K562 (cell line): ENCODE results near the gene MGAT1. TPM values are rescaled to one million over a fixed set of nuclear protein-coding genes. Genes with fewer than 3 reads are reported as not detected.
A peak's percentile ranks its signal among the peaks of the same experiment; 100 is the strongest.

Experiments
- CBFA2T2 ChIP-seq: fragments of 450-650 bp; conservative IDR thresholded peaks from 2 replicates; pipeline ENCODE4 v1.6.1; 2017; ENCODE audit warnings: mild to moderate bottlenecking
- EP300 ChIP-seq: IDR thresholded peaks from 2 replicates; pipeline ENCODE4 v1.6.1; 2012; ENCODE audit warnings: low read length, improper control_type of control experiment
- ETV1 ChIP-seq: fragments of 450-650 bp; conservative IDR thresholded peaks from 2 replicates; pipeline ENCODE4 v1.6.1; 2016; ENCODE audit warnings: missing genetic modification characterization, control low read depth, low read depth, missing compliant biosample characterization
- GATA2 ChIP-seq: sonication (generic); formaldehyde crosslinking; IDR thresholded peaks from 2 replicates; pipeline ENCODE4 v1.4.0; 2020; ENCODE audit warnings: mild to moderate bottlenecking, missing genetic modification reagents
- KLF10 ChIP-seq: fragments of 250-450 bp; sonication (Bioruptor Pico); IDR thresholded peaks from 2 replicates; pipeline ENCODE4 v1.6.1; 2021; ENCODE audit warnings: matching md5 sums
- MEF2A ChIP-seq: IDR thresholded peaks from 2 replicates; pipeline ENCODE4 v1.6.1; 2011; ENCODE audit warnings: low read depth, mild to moderate bottlenecking, low read length, moderate library complexity; ENCODE audit not compliant: control insufficient read depth
- OTX1 ChIP-seq: fragments of 450-650 bp; formaldehyde crosslinking; IDR thresholded peaks from 2 replicates; pipeline ENCODE4 v1.4.0; 2022; ENCODE audit warnings: mild to moderate bottlenecking
- POLR2AphosphoS5 ChIP-seq: IDR thresholded peaks from 2 replicates; pipeline ENCODE4 v1.6.1; 2011; ENCODE audit warnings: mild to moderate bottlenecking, low read depth, low read length, moderate library complexity; ENCODE audit not compliant: control insufficient read depth, insufficient read depth
- POLR3A ChIP-seq: IDR thresholded peaks from 2 replicates; pipeline ENCODE4 v1.6.1; 2011; ENCODE audit warnings: borderline replicate concordance, mild to moderate bottlenecking, moderate library complexity; ENCODE audit not compliant: insufficient read length, insufficient read depth; ENCODE audit errors: extremely low read depth
- RBM34 ChIP-seq: fragments of 200-400 bp; formaldehyde crosslinking; IDR thresholded peaks from 2 replicates; pipeline ENCODE4 v1.6.1; 2018; ENCODE audit warnings: low read length, borderline replicate concordance; ENCODE audit not compliant: insufficient read depth
- ZFP30 ChIP-seq: fragments of 250-450 bp; sonication (Bioruptor Pico); IDR thresholded peaks from 2 replicates; pipeline ENCODE4 v1.8.0; 2022; ENCODE audit warnings: moderate library complexity, mild to moderate bottlenecking, inconsistent platforms, borderline replicate concordance
- ZNF12 ChIP-seq: sonication (generic); formaldehyde crosslinking; IDR thresholded peaks from 2 replicates; pipeline ENCODE4 v1.4.0; 2020; ENCODE audit warnings: mild to moderate bottlenecking, missing genetic modification reagents
- ZNF174 ChIP-seq: fragments of 250-450 bp; sonication (Bioruptor Pico); IDR thresholded peaks from 2 replicates; pipeline ENCODE4 v1.4.0; 2020; ENCODE audit warnings: mild to moderate bottlenecking
- ZNF239 ChIP-seq: fragments of 250-450 bp; sonication (Bioruptor Pico); IDR thresholded peaks from 2 replicates; pipeline ENCODE4 v1.4.0; 2020; ENCODE audit warnings: mild to moderate bottlenecking
- ZNF780A ChIP-seq: fragments of 250-450 bp; sonication (Bioruptor Pico); IDR thresholded peaks from 2 replicates; pipeline ENCODE4 v1.5.0; 2021; ENCODE audit warnings: mild to moderate bottlenecking
- polyA plus RNA-seq, 8 experiments: library from polyadenylated mRNA; depleted of rRNA in 4 of 8; stranded (reverse) in 5 of 8; unstranded in 3 of 8; fragments of >200 nt; fragmentation: Nextera tagmentation in 2 of 8; fragmentation: Illumina TruSeq in 1 of 8; extraction: Ambion mirVana in 2 of 8; extraction: Trizol in 1 of 8; gene quantifications; 2 replicates each; pipeline versions ENCODE4 v1.2.1 to v1.2.3, GENCODE V29; 2011 to 2014; ENCODE audit warnings: inconsistent platforms in 1 of 8, missing spikeins in 1 of 8
- total RNA-seq, 7 experiments: library from RNA; depleted of rRNA in 6 of 7; stranded (reverse); fragments of >200 nt in 6 of 7; fragmentation: Illumina TruSeq in 2 of 7; extraction: Trizol in 2 of 7; gene quantifications; 2 replicates each; pipeline versions ENCODE4 v1.2.1 to v1.2.3, GENCODE V29; 2011 to 2021; ENCODE audit warnings: low replicate concordance in 1 of 7
- TF ChIP-seq, protein P1 (sequence below): fragments of 250-450 bp; sonication (Bioruptor Pico); IDR thresholded peaks from 2 replicates; pipeline ENCODE4 v1.8.0; 2022; ENCODE audit warnings: inconsistent platforms
- TF ChIP-seq, protein P2 (sequence below): fragments of 250-450 bp; sonication (Bioruptor Pico); IDR thresholded peaks from 2 replicates; pipeline ENCODE4 v1.8.0; 2022; ENCODE audit warnings: moderate library complexity, mild to moderate bottlenecking, inconsistent platforms
- TF ChIP-seq, protein P3 (sequence below): sonication (generic); formaldehyde crosslinking; IDR thresholded peaks from 2 replicates; pipeline ENCODE4 v1.8.0; 2022; ENCODE audit warnings: mild to moderate bottlenecking, missing genetic modification reagents, borderline replicate concordance
- TF ChIP-seq, protein P4 (sequence below): IDR thresholded peaks from 3 replicates; pipeline ENCODE4 v1.6.1; 2011; ENCODE audit warnings: borderline replicate concordance, mild to moderate bottlenecking; ENCODE audit not compliant: insufficient read length, insufficient read depth
- TF ChIP-seq, protein P5 (sequence below): IDR thresholded peaks from 2 replicates; pipeline ENCODE4 v1.6.1; 2011; ENCODE audit warnings: borderline replicate concordance, low read depth, mild to moderate bottlenecking, moderate library complexity, low read length; ENCODE audit not compliant: insufficient read depth, poor library complexity, severe bottlenecking

The MGAT1 gene
- total and polyA plus RNA-seq, 9 of the 15 experiments (the other 6 are each of a cell fraction or from before 2014, with no cell fraction given): 3.9 to 82.7 (median 44.5) TPM

DNA sequence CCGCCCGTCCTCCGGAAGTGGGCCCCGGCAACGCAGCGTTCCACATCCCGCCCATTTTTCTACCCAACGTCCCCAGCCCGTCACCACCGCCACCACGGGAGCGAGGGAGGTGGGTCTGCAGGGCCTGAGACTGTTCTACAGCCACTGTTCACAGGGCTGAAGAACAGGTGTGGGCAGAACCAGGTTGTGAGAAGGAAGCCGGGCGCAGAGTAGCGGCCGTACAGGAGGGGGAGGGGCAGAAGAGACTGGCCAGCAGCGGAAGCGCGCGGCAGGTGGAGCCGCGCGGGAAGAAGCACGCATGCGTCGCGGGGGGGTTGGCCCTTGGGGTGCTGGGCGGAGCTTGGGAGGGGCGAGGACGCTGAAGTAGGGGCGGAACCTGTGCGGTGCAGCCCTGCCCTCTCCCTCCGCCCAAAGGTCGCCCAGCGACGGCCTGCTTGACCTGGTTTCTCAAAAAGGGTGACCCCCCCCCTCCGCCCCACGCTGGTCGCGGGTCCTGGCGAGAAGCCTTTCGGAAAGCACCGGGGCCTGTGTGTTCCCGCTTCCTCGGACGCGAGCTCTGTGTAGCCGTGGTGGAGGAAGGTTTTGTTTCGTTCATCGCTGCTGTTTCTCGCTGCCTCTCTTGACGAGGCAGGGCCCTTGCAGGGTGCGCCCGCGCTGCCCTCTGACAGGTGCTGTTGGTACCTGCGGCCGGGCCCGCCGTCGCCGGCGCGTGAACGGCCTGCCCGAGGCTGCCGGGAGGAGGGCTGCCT is 7.8 kb upstream of the MGAT1 start (continued):
- TF ChIP-seq ZNF780A (CRISPR knock-in tag) (no peak), ZFP30 (CRISPR knock-in tag) (no peak), CBFA2T2 (no peak), POLR3A (no peak), POLR2AphosphoS5 (peak; percentile 59), ZNF174 (CRISPR knock-in tag) (no peak), ETV1 (tag) (peak; percentile 93), RBM34 (no peak), ZNF12 (CRISPR knock-in tag) (no peak), MEF2A (no peak), EP300 (0 out of 2 replicates have a peak, but pooled peaks have one; percentile 3), OTX1 (CRISPR knock-in tag) (peak; percentile 97), GATA2 (CRISPR knock-in tag) (no peak), ZNF239 (CRISPR knock-in tag) (no peak), KLF10 (CRISPR knock-in tag) (no peak)
- TF ChIP-seq, protein P1, sequence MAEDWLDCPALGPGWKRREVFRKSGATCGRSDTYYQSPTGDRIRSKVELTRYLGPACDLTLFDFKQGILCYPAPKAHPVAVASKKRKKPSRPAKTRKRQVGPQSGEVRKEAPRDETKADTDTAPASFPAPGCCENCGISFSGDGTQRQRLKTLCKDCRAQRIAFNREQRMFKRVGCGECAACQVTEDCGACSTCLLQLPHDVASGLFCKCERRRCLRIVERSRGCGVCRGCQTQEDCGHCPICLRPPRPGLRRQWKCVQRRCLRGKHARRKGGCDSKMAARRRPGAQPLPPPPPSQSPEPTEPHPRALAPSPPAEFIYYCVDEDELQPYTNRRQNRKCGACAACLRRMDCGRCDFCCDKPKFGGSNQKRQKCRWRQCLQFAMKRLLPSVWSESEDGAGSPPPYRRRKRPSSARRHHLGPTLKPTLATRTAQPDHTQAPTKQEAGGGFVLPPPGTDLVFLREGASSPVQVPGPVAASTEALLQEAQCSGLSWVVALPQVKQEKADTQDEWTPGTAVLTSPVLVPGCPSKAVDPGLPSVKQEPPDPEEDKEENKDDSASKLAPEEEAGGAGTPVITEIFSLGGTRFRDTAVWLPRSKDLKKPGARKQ: no peak
- TF ChIP-seq, protein P2, sequence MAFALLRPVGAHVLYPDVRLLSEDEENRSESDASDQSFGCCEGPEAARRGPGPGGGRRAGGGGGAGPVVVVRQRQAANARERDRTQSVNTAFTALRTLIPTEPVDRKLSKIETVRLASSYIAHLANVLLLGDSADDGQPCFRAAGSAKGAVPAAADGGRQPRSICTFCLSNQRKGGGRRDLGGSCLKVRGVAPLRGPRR (CRISPR knock-in tag): no peak
- TF ChIP-seq, protein P3, sequence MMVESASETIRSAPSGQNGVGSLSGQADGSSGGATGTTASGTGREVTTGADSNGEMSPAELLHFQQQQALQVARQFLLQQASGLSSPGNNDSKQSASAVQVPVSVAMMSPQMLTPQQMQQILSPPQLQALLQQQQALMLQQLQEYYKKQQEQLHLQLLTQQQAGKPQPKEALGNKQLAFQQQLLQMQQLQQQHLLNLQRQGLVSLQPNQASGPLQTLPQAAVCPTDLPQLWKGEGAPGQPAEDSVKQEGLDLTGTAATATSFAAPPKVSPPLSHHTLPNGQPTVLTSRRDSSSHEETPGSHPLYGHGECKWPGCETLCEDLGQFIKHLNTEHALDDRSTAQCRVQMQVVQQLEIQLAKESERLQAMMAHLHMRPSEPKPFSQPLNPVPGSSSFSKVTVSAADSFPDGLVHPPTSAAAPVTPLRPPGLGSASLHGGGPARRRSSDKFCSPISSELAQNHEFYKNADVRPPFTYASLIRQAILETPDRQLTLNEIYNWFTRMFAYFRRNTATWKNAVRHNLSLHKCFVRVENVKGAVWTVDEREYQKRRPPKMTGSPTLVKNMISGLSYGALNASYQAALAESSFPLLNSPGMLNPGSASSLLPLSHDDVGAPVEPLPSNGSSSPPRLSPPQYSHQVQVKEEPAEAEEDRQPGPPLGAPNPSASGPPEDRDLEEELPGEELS: peak; percentile 9; the same call in 1 of the 2 replicates
- TF ChIP-seq, protein P4, sequence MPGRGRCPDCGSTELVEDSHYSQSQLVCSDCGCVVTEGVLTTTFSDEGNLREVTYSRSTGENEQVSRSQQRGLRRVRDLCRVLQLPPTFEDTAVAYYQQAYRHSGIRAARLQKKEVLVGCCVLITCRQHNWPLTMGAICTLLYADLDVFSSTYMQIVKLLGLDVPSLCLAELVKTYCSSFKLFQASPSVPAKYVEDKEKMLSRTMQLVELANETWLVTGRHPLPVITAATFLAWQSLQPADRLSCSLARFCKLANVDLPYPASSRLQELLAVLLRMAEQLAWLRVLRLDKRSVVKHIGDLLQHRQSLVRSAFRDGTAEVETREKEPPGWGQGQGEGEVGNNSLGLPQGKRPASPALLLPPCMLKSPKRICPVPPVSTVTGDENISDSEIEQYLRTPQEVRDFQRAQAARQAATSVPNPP: no peak
- TF ChIP-seq, protein P5, sequence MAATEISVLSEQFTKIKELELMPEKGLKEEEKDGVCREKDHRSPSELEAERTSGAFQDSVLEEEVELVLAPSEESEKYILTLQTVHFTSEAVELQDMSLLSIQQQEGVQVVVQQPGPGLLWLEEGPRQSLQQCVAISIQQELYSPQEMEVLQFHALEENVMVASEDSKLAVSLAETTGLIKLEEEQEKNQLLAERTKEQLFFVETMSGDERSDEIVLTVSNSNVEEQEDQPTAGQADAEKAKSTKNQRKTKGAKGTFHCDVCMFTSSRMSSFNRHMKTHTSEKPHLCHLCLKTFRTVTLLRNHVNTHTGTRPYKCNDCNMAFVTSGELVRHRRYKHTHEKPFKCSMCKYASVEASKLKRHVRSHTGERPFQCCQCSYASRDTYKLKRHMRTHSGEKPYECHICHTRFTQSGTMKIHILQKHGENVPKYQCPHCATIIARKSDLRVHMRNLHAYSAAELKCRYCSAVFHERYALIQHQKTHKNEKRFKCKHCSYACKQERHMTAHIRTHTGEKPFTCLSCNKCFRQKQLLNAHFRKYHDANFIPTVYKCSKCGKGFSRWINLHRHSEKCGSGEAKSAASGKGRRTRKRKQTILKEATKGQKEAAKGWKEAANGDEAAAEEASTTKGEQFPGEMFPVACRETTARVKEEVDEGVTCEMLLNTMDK: no peak
